Left renal cortex interstitium (tissue), 4 donors: Measurements from ENCODE around the gene ARHGEF4. TPM values are rescaled to one million over a fixed set of nuclear protein-coding genes. Genes with fewer than 3 reads are reported as not detected.
"Not testable (repeated sequence)": the region's sequence is repeated elsewhere in the genome, so short reads cannot be mapped to it uniquely, and the experiment has no call there.

Experiments used
- DNase-seq, 4 donors: peaks; one replicate each; pipeline ENCODE4 v3.0.0-alpha.2; 2013; ENCODE audit warnings: low read depth in 4 of 4, low spot score in 2 of 4, missing footprints in 1 of 4
- polyA plus RNA-seq, 4 donors: library from polyadenylated mRNA; unstranded; fragments of 120-200 nt; gene quantifications; one replicate each; pipeline ENCODE4 v1.2.1, GENCODE V29; 2013; ENCODE audit not compliant: insufficient read length in 4 of 4

The ARHGEF4 gene
- polyA plus RNA-seq, 4 donors, result 5.6 to 9.0 (median 7.9) TPM

DNA sequence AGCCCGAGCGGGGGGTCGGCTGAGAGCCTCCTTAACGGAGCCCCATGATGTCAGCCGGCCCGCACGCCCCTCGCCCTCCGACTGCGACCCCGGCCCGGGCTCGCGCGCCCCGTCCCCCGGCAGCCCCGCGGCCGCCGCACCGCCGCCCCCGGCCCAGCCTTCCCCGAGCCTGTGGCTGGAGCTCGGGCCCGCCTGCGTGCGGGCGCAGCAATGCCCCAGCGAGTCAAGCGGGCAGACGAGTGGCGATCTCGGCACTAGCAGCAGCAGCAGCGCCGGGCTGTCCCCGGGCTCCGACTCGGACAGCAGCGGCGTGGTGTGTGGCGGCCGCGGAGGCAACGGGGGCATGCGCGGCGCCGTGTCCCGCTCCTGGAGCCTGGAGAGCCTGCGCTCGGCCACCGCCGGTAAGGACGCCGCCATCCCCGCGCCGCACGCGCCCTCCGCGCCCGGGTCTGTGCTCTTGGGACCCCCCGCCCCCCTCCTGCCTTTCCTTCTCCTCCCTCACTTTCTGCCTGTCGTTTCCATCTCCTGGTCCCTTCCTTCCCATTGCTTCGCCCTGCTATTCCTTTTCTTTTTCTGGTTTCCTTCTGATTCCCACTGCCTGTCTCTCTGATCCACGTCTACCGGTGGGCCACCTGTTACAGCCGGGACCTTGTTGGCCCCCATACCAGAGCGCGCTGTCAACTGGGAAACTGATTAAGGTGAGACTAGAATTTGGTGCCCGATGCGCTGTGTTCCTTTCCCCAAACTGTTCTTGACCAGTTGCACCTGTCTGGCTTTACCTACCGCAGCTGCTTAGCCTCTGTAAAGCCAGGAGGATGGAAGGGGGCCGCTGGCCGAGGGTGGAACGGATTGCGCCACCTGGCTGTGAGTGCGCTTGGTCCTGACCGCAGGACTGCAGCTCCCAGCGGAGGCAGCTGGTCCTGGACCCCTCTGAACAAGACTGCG, 127.4 kb downstream of the ARHGEF4 start:
- DNase-seq, result peak in 2 of 4 donors; percentile 11 to 34

DNA sequence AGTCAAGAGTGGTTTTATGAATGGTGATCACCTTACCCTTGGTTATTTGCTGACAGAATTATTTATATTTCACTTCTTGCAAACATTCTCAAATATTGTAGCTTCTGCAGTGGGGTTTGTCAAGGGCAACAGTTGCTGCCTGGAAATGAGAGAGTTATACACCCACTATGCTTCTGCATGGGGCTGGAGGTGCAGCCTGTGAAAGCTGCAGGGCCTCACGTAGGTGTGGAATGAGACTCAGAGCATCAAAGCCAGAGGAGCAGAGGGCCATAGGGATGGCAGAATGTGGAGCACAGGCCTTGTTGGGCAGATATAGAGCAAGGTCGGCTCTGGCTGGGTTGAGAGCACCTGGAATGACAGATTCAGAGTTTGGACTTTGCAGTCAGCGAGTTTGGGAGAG, 128.2 kb downstream of the ARHGEF4 start:
- no peak for DNase-seq

DNA sequence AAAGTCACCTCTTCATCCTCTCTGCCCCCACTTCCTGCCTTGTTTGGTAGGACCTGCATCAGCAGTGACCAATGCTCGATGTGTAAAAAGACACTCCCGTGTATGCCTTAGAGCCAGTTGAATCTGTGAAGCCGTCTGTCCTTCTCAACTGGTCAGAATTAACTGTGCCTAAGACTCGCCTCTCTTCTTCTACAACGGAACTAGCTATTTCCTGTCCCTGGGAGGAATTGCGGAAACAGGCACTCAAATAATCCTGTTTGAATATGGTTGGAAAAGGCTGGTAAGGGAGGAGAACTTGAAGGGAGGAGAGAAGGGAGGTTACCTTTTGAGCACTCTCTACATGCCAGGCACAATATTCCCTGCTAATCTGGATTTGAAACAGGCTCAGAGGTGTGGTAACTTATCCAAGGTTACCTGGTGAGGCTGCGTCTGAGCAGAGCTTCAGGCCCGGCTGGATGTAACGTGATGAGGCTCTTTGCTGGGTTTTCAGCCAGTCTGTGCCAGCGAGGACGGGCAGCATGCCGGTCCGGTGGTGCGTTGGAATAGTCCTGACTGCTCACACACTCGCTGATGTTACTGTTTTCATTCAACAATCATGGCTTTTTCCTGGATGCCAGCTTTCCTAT, 129.5 kb downstream of the ARHGEF4 start:
- no peak for DNase-seq

DNA sequence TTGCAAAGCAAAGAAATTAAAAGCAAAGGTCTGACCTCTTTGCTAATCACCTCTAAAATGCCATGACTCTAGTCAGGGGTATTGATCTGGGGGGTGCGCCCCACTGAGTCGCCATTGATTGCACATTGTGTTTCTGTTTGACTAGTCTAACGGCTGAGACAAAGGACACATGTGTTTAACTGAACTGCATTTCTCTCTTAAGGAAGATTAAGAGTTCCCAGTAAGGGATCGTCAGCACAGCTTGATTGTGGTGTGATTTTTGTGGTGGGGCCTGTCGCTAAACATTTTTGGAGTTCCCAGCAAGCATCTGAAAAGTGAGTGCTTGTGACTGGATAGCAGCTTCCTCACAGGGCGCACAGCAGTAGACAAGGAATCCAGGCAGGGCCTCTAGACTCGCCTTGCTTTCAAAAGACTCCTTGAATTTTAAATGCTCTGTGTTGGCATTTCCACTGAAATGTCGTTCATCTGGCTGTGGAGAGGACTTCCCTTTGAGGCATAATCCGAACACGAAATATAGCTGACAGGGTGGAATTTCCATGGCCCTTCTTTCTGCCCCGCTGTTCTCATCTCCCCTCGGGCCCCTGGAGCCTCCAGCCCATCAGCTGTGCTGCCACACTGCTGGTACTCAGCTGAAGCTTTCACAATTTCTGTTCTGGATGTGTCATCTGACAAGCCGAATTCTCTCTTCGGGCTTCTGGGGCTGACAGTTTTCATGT, 130.2 kb downstream of the ARHGEF4 start:
- DNase-seq, result no peak

DNA sequence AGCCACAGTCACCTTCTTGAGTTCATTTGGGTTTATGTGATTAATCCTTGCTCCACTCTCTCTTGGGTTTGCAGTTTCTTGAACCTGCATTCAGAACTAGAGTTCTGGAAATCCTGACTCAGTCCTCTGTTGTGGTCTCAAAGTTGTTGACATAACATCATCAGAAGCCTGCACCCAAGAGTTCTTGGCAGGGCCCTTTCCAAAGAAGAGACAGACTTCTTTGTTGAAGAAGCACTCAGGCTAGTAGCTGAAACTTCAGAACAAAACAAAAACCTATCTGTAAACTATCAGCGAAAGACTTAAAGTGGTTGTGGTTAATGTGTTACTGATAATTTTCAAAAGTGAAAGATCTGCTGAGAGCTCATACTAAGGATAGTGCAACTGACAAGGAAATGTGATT, 135.7 kb downstream of the ARHGEF4 start:
- no peak for DNase-seq

DNA sequence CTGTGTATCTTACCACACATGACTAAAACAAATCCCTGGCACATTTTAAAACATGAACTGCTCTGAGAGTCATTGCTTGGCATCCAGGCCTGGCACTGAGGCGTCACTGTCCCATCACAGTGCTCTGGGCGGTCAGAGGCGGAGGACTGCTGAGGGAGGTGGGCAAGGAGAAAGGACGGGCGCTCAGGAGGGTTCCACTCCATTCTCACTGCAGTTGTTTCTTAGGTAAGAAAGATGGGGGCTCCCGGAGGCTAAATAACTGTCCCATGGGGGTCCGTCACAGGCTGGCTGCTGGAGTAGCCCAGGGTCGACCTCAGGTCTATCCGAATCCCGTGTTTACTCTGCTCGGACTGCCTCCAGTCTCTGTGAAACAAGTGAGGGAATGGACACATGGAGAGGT, 139.0 kb downstream of the ARHGEF4 start:
- DNase-seq, result no peak

DNA sequence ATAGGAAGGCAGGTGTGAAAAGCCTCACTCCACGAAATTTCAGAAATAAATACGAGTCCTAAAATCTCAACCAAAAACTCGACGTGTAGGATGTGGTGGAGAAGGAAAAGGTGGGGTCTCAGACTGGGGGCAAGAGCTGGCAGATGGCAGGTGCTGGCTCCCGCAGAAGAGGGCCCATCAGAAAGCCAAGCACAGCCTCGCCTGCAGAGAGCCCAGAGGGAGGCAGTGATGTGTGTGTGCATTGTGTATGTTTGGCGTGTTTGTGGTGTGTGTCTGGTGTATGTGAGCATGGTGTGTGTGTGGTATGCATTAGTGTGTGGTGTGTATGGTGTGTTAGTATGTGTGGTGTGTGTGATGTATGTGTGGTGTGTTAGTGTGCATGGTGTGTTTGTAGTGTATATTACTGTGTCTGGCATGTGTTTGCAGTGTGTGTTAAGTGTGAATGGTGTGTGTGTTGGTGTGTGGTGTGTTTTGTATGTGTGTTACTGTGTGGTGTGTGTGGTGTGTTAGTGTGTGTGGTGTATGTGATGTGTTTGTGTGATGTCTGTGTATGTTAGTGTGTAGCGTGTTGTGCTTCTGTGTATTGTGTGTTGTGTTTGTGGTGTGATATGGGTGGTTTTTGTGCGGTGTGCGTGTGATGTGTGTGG, 140.0 kb downstream of the ARHGEF4 start:
- DNase-seq, result no peak

DNA sequence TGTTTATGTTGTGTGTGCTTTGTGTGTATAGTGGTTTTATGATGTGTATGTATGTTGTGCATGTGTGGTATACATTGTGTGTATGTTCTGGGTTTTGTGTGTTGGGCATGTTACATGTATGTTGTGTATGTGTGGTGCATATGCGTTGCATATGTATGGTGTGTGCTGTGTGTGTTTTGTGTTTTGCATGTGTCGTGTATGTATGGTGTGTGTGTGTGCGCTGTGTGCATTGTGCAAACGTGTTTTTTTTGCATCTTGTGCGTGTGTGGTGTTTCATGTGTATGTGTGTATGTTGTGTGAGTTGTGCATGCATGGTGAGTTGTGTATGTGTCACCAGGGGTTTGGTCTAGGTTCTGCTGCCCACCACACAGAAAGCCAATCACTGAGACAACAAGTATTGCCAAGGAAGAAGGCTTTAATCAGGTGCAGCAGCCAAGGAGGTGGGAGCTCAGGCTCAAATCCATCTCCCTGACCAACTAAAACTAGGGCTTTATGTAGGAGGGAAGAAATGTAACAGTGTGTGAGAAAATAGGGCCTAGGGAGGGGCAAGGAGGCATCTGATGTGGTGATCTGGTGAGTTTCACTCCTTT, 140.8 kb downstream of the ARHGEF4 start:
- DNase-seq, result no peak

DNA sequence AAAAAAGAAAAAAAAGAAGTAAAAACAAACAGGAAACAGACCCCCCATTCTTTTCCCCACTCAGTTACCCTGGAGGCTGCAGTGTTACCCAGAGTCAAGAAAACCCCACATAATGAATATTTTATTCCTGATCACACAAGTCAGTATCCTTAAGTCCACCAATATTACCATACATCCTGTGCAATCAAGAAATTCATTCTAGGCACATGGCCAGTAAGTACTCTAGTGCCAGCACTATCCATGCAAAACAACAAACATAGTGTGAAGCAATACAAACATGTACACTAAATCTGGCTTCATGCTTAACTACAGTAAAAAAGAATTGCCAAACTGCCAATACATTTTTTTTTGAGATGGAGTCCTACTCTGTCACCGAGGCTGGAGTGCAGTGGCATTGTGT, 145.0 kb downstream of the ARHGEF4 start:
- no peak for DNase-seq

DNA sequence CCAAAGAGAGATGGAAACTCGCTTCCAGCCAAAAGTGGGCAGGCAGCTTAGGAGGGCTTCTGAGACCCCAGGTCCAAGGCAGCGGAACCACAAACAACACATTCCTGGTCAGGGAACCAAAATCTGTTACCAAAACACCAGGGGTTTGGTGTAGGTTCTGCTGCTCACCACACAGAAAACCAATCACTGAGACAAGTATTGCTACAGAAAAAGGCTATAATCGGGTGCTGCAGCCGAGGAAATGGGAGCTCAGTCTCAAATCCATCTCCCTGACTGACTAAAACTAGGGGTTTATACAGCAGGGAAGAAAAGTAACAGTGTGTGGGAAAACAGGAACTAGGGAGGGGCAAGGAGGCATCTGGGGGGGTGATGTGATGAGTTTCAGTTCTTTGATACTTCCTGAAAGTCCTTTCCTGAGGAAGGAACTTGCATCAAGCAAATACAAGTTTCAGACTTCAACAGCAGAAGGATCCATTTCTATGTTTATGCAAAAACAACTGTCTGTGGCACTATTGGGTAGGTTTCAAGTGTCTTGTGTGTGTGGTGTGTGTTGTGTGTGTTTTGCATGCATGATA, 148.6 kb downstream of the ARHGEF4 start:
- DNase-seq, result no peak

DNA sequence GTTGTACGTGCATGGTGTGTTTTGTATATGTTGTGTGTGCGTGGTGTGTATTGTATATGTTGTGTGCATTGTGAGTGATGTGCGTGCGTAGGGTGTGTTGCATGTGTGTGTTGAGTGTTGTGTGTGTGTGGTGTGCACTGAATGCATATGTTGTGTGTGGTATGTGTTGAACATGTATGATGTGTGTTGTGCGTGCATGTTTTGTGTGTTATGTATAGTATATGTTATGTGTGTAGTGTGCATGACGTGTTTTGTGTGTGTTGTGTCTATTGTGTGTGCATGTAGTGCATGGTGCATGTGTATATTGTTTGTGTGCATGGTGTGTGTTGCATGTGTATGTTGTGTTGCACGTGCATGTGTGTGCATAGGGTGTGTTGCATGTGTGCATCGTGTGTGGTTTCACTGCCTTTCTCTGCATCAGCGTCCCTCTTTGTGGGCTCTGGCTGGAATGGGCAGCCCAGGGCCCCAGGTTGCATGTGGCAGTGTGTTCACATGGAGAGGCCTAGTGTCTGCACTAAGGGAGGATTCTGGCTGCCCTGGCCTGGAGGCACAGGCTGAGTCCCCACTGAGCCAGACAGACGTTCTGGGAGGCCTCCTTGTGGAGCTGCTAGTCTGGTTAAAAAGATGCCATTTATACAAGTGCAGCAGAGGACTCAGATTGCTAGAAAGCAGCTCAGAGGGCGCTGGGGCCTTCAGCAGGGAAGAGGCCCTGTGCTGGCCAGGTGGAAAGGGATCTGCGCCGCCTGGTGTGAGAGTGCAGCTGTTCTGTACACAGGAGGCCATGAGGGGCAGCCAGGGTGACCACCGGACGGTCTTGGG, 149.3 kb downstream of the ARHGEF4 start:
- no peak for DNase-seq

DNA sequence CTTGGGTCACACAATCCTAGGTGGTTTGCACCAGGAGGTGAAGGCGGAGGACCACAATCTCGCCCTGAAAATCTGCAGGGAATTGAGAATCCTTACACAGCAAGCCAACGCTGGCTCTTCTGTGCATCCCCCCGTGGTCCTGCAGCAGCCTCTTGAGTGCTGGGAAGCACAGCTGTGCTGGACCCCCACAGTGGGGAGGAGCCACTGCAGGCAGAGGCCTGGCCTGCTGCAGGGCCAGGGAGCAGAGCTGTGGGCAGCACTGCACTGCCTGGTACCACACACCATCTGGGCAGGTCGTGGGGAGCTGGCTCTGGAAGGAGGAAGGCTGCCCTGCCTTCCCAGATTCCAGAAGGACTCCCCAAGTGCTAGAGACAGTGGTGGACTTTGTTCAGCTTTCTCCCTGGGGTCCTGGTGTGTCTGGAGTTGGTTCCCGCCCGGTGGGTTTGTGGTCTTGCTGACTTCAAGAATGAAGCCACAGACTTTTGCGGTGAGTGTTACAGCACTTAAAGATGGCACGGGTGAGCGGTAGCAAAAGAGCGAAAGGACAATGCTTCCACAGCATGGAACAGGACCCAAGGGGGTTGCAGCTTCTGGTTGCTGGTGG, 150.3 kb downstream of the ARHGEF4 start:
- DNase-seq, result no peak

DNA sequence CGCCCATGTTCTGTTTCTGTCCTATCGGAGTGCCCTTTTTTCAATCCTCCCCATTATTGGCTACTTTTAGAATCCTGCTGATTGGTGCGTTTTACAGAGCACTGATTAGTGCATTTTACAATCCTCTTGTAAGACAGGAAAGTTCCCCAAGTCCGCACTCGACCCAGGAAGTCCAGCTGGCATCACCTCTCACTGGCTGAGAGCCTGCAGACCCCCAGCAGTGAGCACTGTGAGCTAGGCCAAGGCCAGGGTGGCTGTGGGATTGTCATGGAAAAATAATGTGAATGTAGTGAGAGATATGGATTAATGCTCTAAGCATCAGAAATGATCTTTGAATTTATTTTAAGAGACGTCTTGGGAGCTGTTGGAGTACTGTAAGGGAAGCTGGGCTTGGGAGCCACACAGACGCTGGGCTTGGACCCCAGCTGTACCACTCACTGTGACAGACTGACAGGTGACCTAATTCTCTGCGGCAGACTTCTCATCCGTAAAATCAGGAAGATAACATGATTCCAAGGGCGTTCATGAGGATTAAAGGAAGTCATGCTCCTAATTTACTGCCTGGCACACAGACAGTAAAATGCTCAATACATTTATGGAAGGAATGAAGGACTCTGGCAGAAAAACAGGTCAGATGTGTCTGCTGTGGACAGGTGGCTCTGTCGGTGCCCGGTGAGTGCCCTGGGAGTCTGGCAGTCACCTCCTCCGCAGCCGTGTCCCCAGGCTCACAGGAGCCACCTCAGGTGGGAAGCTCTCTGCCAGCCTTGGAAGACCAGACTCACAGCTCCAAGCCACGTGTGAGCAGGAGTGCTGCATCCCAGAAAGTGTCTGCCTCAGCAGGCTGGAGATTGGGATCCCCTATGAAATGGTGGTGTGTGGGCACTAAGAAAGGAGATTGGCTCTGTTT, 151.1 kb downstream of the ARHGEF4 start:
- DNase-seq, result no peak

DNA sequence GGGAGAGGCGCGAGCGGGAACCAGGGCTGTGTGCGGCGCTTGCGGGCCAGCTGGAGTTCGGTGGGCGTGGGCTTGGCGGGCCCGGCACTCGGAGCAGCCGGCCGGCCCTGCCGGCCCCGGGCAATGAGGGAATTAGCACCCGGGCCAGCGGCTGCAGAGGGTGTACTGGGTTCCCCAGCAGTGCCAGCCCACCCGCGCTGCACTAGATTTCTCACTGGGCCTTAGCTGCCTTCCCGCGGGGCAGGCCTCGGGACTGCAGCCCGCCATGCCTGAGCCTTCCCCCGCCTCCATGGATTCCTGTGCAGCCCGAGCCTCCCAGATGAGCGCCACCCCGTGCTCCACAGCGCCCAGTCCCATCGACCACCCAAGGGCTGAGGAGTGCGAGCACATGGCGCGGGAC, 154.7 kb downstream of the ARHGEF4 start:
- not testable (repeated sequence) for DNase-seq

DNA sequence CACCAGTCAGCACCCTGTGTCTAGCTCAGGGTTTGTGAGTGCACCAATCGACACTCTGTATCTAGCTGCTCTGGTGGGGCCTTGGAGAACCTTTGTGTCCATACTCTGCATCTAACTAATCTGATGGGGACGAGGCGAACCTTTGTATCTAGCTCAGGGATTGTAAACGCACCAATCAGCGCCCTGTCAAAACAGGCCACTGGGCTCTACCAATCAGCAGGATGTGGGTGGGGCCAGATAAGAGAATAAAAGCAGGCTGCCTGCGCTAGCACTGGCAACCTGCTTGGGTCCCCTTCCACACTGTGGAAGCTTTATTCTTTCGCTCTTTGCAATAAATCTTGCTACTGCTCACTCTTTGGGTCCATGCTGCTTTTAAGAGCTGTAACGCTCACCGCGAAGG, 155.3 kb downstream of the ARHGEF4 start:
- not testable (repeated sequence) for DNase-seq

DNA sequence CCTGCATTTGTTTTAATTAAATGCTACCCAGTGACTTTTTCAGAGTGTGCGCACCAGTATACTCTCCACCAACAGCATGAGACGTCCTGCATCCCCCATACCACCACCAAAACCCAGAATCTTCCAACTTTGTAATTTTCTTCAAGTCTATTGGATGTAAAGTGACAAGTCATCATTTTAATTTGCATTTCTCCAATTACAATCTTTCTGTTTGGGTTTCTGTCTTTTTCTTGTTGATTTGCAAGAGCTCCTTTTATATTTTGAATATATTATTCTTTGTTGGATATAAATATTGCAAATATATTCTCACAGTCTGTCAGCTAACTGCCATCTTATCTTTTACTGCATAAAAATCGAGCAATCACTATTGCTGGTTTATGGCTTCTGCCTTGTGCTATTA, 160.0 kb downstream of the ARHGEF4 start:
- no peak for DNase-seq

DNA sequence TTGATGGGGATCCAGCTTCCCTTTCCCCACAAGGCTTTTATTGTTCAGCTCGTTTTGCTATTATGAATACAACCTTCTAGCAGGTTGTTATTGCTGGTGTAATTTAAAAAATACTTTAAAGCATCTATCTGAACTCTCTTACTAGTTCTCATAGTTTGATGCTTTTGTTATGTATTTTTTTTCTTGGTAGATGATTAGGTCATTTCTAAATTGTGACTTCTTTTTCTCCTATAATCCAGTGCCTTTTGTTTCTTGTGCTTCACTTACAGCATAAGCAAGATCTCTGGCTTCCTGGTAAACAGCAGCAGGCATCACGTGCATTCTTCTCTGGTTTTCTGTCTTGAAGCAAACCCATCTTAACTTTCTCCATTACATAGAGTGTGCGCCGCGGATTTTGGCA, 160.5 kb downstream of the ARHGEF4 start:
- DNase-seq, result no peak

DNA sequence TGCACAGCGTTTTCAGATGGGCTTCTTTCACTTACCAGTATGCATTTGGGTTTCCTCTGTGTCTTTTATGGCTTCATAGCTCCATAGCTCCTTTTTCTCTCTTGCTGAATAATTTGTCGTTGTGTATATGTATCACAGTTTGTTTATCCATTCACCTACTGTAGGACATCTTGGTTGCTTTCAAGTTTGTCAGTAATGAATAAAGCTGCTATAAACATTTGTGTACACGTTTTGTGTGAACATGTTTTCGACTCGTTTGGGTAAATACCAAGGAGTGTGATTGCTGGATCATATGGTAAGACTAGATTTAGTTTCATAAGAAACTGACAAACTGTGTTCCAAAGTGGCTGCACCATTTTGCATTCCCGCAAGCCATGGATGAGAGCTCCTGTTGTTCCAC, 161.8 kb downstream of the ARHGEF4 start:
- no peak for DNase-seq
